NCI-H2227 (cell line): ENCODE results near the gene PTPRD.

Source experiments
- DNase-seq: peaks from one replicate; lab custom pipeline; 2025; ENCODE audit not compliant: unreplicated experiment; lab: John Stamatoyannopoulos, UW

Gene PTPRD

GRCh38 chr9:8268216-8268878, 2344.5 kb downstream of the PTPRD start:
- DNase-seq = no peak

GRCh38 chr9:8267636-8268035, 2345.2 kb downstream of the PTPRD start:
- no peak for DNase-seq

- DNase-seq = no peak
Measured at GRCh38 chr9:8266861-8267260, 2345.9 kb downstream of the PTPRD start.

- DNase-seq = no peak
Measured at GRCh38 chr9:8265281-8265680, 2347.5 kb downstream of the PTPRD start.
